ENCODE data around the gene TRNP1. TPM values are rescaled to one million over a fixed set of nuclear protein-coding genes. Genes with fewer than 3 reads are reported as not detected.
A peak's percentile ranks its signal among the peaks of the same experiment; 100 is the strongest.

TRNP1 gene
- total and polyA plus RNA-seq, 3 experiments from 2014 or later, result 0.73 to 1.2 TPM; not detected in 1

DNA sequence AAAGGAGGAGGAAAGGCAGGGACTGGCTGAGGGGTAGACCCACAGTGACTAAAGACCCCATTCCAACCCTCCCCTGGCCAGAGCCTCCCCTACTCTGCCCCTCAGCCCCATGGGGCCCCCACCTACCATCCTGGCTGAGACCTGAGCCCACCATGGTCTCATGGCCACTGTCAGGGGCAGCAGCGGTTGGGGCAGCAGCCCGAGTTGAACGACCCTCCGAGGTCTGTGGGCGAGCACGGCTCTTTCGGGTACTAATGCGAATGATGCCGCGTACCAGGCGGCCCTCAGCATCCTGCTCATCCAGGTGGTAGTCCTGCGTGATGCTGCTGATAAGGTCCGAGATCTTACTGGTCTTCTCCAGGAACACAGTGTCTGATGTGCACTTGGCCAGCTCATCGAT lies 42.3 kb upstream of the TRNP1 start:
- H3K4me3 ChIP-seq (ENCODE audit: low read length), result no peak overlapping the region
- CTCF ChIA-PET, result no interaction called here
- no peak for DNase-seq
- POLR2A ChIA-PET, result no interaction called here
- H3K27ac ChIP-seq (ENCODE audit: low read depth, low read length), result no peak overlapping the region
- H3K36me3 ChIP-seq (ENCODE audit: insufficient read depth, low read length), result peaks cover 4% of the 10 kb centered on the region
- no peak overlapping the region for H3K4me3 Mint-ChIP-seq
- peaks cover 0 to 2% (median 0%) of the 10 kb centered on the region in 5 donors for H3K9me3 Mint-ChIP-seq
- no peaks in the 10 kb centered on the region for H3K4me1 Mint-ChIP-seq
- no peak overlapping the region for H3K27ac Mint-ChIP-seq
- H3K27me3 ChIP-seq (ENCODE audit: insufficient read depth, low read length, poor library complexity, severe bottlenecking), result no peaks in the 10 kb centered on the region
- no peaks in the 10 kb centered on the region for H3K9me3 ChIP-seq (ENCODE audit: low read length)
- peaks cover 2 to 38% (median 6%) of the 10 kb centered on the region in 3 donors for H3K36me3 Mint-ChIP-seq
- H3K4me1 ChIP-seq (ENCODE audit: insufficient read depth, low read length), result no peaks in the 10 kb centered on the region
- H3K27me3 Mint-ChIP-seq, result peaks cover 0 to 5% of the 10 kb centered on the region in 2 donors

- H3K4me3 Mint-ChIP-seq, result no peak overlapping the region
- POLR2A ChIA-PET, result no interaction called here
Measured at GRCh38 chr1:26951821-26952497, 41.5 kb upstream of the TRNP1 start.

GRCh38 chr1:26953374-26953773 lies 40.1 kb upstream of the TRNP1 start:
- ChIA-PET POLR2A (no interaction called here), CTCF (interaction anchor here (0.7 kb wide), 1 partner anchor 1171 kb away, joined by 3 read pairs; no protein-coding TSS in a partner anchor)
- H3K27ac ChIP-seq (ENCODE audit: low read depth, low read length), result no peak overlapping the region
- H3K36me3 ChIP-seq (ENCODE audit: insufficient read depth, low read length), result no peaks in the 10 kb centered on the region
- H3K9me3 ChIP-seq (ENCODE audit: low read length), result no peaks in the 10 kb centered on the region
- Mint-ChIP-seq H3K4me3 (no peak overlapping the region), H3K36me3 (peaks cover 5 to 28% (median 10%) of the 10 kb centered on the region in 3 donors), H3K27ac (no peak overlapping the region), H3K27me3 (peaks cover 4 to 7% of the 10 kb centered on the region in 2 donors), H3K9me3 (peaks cover 0 to 4% (median 0%) of the 10 kb centered on the region in 5 donors), H3K4me1 (no peaks in the 10 kb centered on the region)
- no peak for DNase-seq
- no peaks in the 10 kb centered on the region for H3K4me1 ChIP-seq (ENCODE audit: insufficient read depth, low read length)
- no peaks in the 10 kb centered on the region for H3K27me3 ChIP-seq (ENCODE audit: insufficient read depth, low read length, poor library complexity, severe bottlenecking)
- no peak overlapping the region for H3K4me3 ChIP-seq (ENCODE audit: low read length)

More at GRCh38 chr1:26951821-26952497, 41.5 kb upstream of the TRNP1 start:
- Histone ChIP-seq H3K27me3 (ENCODE audit: insufficient read depth, low read length, poor library complexity, severe bottlenecking) (no peaks in the 10 kb centered on the region), H3K4me3 (ENCODE audit: low read length) (no peak overlapping the region), H3K4me1 (ENCODE audit: insufficient read depth, low read length) (no peaks in the 10 kb centered on the region), H3K9me3 (ENCODE audit: low read length) (no peaks in the 10 kb centered on the region), H3K27ac (ENCODE audit: low read depth, low read length) (no peak overlapping the region), H3K36me3 (ENCODE audit: insufficient read depth, low read length) (peaks cover 4% of the 10 kb centered on the region)
- Mint-ChIP-seq H3K9me3 (peaks cover 0 to 4% (median 0%) of the 10 kb centered on the region in 5 donors), H3K36me3 (peaks cover 6 to 32% (median 6%) of the 10 kb centered on the region in 3 donors), H3K27ac (peak overlapping the region in 1 of 8 donors; percentile 50), H3K27me3 (peaks cover 0 to 7% of the 10 kb centered on the region in 2 donors), H3K4me1 (no peaks in the 10 kb centered on the region)
- CTCF ChIA-PET, result no interaction called here
- no peak for DNase-seq

GRCh38 chr1:26956321-26956720 lies 37.2 kb upstream of the TRNP1 start:
- no peaks in the 10 kb centered on the region for H3K9me3 ChIP-seq (ENCODE audit: low read length)
- H3K4me3 Mint-ChIP-seq, result peak overlapping the region in 1 of 7 donors; percentile 34
- H3K36me3 ChIP-seq (ENCODE audit: insufficient read depth, low read length), result no peaks in the 10 kb centered on the region
- peaks cover 6% of the 10 kb centered on the region for H3K4me1 ChIP-seq (ENCODE audit: insufficient read depth, low read length)
- no peaks in the 10 kb centered on the region for H3K27me3 ChIP-seq (ENCODE audit: insufficient read depth, low read length, poor library complexity, severe bottlenecking)
- CTCF ChIA-PET, result no interaction called here
- H3K27me3 Mint-ChIP-seq, result peaks cover 6 to 16% of the 10 kb centered on the region in 2 donors
- no peak overlapping the region for H3K27ac Mint-ChIP-seq
- no peak for DNase-seq
- H3K27ac ChIP-seq (ENCODE audit: low read depth, low read length), result no peak overlapping the region
- peaks cover 3 to 12% (median 10%) of the 10 kb centered on the region in 3 donors for H3K36me3 Mint-ChIP-seq
- H3K4me1 Mint-ChIP-seq, result peaks cover 6 to 17% (median 8%) of the 10 kb centered on the region in 3 donors
- peaks cover 0 to 4% (median 0%) of the 10 kb centered on the region in 5 donors for H3K9me3 Mint-ChIP-seq
- H3K4me3 ChIP-seq (ENCODE audit: low read length), result no peak overlapping the region
- POLR2A ChIA-PET, result no interaction called here

DNA sequence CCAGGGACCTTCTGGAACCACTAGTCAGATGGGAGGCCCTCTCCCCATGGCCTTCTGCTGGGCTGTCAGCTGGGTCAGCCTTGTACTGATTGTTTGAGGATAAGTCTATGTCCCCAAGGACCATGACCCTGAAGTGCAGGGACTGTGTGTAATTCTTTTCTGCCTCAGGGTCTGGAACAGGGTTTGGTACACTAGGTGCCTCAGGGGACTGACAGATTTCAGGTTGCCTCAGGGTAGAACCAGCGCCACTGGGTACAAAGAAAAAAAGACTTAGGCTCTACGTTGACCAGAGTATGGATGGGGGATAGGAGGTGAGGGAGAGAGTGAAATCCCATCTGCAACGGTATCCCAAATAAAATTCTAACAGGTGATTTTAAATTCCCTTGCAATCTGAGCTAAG lies 36.2 kb upstream of the TRNP1 start:
- H3K27me3 ChIP-seq (ENCODE audit: insufficient read depth, low read length, poor library complexity, severe bottlenecking), result no peaks in the 10 kb centered on the region
- no peak for DNase-seq
- H3K27me3 Mint-ChIP-seq, result peaks cover 7 to 20% of the 10 kb centered on the region in 2 donors
- CTCF ChIA-PET, result no interaction called here
- peaks cover 3 to 10% (median 6%) of the 10 kb centered on the region in 3 donors for H3K36me3 Mint-ChIP-seq
- H3K9me3 Mint-ChIP-seq, result peaks cover 0 to 4% (median 0%) of the 10 kb centered on the region in 5 donors
- peaks cover 6 to 17% (median 8%) of the 10 kb centered on the region in 3 donors for H3K4me1 Mint-ChIP-seq
- no peaks in the 10 kb centered on the region for H3K36me3 ChIP-seq (ENCODE audit: insufficient read depth, low read length)
- no peak overlapping the region for H3K27ac Mint-ChIP-seq
- POLR2A ChIA-PET, result no interaction called here
- no peaks in the 10 kb centered on the region for H3K9me3 ChIP-seq (ENCODE audit: low read length)
- H3K4me1 ChIP-seq (ENCODE audit: insufficient read depth, low read length), result peaks cover 6% of the 10 kb centered on the region
- H3K4me3 Mint-ChIP-seq, result peak overlapping the region in 1 of 7 donors; percentile 53
- H3K27ac ChIP-seq (ENCODE audit: low read depth, low read length), result no peak overlapping the region
- no peak overlapping the region for H3K4me3 ChIP-seq (ENCODE audit: low read length)

DNA sequence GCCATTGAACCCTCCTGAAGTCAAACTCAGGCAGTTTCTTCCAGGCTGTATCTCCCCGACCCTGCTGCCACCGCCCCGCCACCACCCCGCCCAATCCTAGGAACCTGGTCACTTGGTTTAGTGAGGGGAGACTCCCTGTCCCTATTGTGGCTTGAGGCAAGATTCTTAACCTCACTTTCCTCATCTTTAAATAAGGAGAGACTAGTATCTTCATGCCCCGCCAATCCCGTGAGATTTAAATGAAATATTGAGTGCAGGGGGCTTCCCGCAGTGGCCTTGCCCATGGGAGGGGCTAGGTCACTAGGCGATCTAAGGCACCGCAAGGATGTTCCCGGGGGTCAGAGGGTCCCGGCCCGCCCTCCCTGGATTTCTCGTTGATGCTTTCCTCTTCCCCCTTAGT lies 34.2 kb upstream of the TRNP1 start:
- Histone ChIP-seq H3K9me3 (ENCODE audit: low read length) (no peaks in the 10 kb centered on the region), H3K4me1 (ENCODE audit: insufficient read depth, low read length) (peaks cover 6% of the 10 kb centered on the region), H3K4me3 (ENCODE audit: low read length) (peak overlapping the region; percentile 51), H3K27me3 (ENCODE audit: insufficient read depth, low read length, poor library complexity, severe bottlenecking) (no peaks in the 10 kb centered on the region), H3K36me3 (ENCODE audit: insufficient read depth, low read length) (no peaks in the 10 kb centered on the region), H3K27ac (ENCODE audit: low read depth, low read length) (no peak overlapping the region)
- peaks cover 11 to 27% of the 10 kb centered on the region in 2 donors for H3K27me3 Mint-ChIP-seq
- H3K4me1 Mint-ChIP-seq, result peaks cover 6 to 17% (median 8%) of the 10 kb centered on the region in 3 donors
- DNase-seq, result no peak
- no peak overlapping the region for H3K27ac Mint-ChIP-seq
- H3K9me3 Mint-ChIP-seq, result peaks cover 0 to 4% (median 0%) of the 10 kb centered on the region in 5 donors
- peaks cover 2 to 10% (median 3%) of the 10 kb centered on the region in 3 donors for H3K36me3 Mint-ChIP-seq
- ChIA-PET POLR2A (interaction anchor here (0.9 kb wide), 1 partner anchor 9 kb away, joined by 3 read pairs; no protein-coding TSS in a partner anchor), CTCF (no interaction called here)
- H3K4me3 Mint-ChIP-seq, result peak overlapping the region; percentile 56 to 84 (median 71)

DNA sequence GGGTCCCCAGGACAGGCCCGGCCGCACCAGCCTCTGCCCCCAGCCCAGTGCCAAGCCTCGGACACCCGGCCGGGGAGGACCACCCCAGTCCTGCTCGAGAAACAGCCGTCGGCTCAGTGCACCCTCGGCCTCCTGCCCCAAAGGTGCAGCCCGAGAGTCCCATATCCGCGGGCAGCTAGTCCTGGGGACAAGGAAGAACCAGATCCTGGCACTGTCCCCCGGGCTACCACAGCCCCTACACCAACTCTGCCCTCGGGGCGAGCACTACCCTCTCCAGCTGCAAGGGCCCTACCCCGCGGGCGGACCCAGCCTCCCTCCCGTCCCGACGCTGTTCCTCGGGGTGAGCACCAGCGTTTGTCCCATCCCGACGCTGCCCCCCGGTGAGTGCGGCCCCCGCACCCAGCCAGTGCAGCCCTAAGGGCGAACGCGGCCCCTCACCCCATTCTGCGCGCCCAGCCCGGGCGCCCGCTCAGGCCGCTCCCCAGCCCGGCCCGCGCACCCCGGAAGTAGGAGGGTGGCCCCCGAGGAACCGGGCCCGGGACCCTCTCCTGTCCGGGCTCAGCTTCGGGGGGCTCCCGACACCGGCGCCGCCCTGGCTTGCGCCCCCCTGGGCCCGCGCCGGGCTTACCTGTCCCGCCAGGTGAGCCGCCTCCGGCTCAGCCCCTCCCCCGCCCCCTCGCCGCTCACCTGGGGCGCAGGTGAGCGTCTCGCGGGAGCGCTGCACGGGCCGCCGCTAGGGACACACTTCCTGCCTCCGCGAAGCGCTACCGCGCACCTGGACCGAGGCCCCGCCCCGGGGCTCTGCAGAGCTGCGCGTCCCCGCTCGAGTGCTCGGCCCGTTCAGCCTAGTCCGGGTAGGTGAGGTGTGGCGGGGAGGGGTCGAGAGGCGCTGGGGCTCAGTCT lies 33.5 kb upstream of the TRNP1 start, which contains the start of gene KDF1:
Gene KDF1 (minus strand): TSS at position 747 of the 903 bp plus-strand sequence. CDS start 8,088 bp downstream, outside the sequence.
- Mint-ChIP-seq H3K9me3 (peaks cover 0 to 4% (median 0%) of the 10 kb centered on the region in 5 donors), H3K4me3 (peak within 1 kb of the TSS; percentile 79 to 94 (median 84)), H3K27ac (peak within 1 kb of the TSS in 5 of 8 donors; percentile 40 to 87 (median 69)), H3K4me1 (peaks cover 6 to 17% (median 8%) of the 10 kb centered on the region in 3 donors), H3K27me3 (peaks cover 13 to 31% of the 10 kb centered on the region in 2 donors), H3K36me3 (peaks cover 2 to 10% (median 3%) of the 10 kb centered on the region in 3 donors)
- Histone ChIP-seq H3K9me3 (ENCODE audit: low read length) (no peaks in the 10 kb centered on the region), H3K27me3 (ENCODE audit: insufficient read depth, low read length, poor library complexity, severe bottlenecking) (no peaks in the 10 kb centered on the region), H3K27ac (ENCODE audit: low read depth, low read length) (peak within 1 kb of the TSS; percentile 24), H3K4me3 (ENCODE audit: low read length) (peak within 1 kb of the TSS; percentile 51), H3K4me1 (ENCODE audit: insufficient read depth, low read length) (peaks cover 6% of the 10 kb centered on the region), H3K36me3 (ENCODE audit: insufficient read depth, low read length) (no peaks in the 10 kb centered on the region)
- CTCF ChIA-PET, result interaction anchor here (1.5 kb wide), 1 partner anchor 38 kb away, joined by 6 read pairs; no protein-coding TSS in a partner anchor
- POLR2A ChIA-PET, result interaction anchor here (0.9 kb wide), 1 partner anchor 10 kb away, joined by 3 read pairs; no protein-coding TSS in a partner anchor
- DNase-seq, result peak; percentile 35 to 77 (median 53)

All from CD8-positive, alpha-beta memory T cell (primary cell).